ENCODE data around the gene SIMC1.
"Not testable (repeated sequence)": the region's sequence is repeated elsewhere in the genome, so short reads cannot be mapped to it uniquely, and the experiment has no call there.

DNA sequence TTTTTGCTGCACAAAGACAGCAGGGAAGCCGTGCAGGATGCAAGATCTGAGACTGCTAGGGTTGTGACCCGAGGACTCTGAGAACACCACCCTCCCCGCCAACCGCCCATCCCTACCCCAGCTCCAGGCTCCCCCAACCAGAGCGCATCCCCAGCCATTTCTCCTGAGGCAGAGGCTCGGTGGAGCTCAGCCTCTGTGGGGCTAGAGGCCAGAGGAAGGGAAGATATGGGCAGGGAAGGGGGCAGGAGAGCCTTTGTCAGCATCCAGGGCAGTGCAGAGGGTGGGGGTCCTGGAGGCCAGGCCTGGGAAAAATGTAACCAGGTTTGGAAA is 43.2 kb upstream of the SIMC1 start:
- TF ChIP-seq TAF1 (IDR thresholded peaks at IDR 0.05; ENCODE audit: borderline replicate concordance, low read depth, low read length); POLR2AphosphoS5 (IDR thresholded peaks at IDR 0.05; ENCODE audit: low read depth, low read length): not testable (repeated sequence)
